GM19035 (cell line): ENCODE data around the gene GLT1D1.

Source experiments
- ATAC-seq: cut with Tn5 transposase; IDR thresholded peaks from one replicate; pipeline ENCODE4 v1.9.1; 2021; ENCODE audit not compliant: unreplicated experiment

The GLT1D1 gene

DNA sequence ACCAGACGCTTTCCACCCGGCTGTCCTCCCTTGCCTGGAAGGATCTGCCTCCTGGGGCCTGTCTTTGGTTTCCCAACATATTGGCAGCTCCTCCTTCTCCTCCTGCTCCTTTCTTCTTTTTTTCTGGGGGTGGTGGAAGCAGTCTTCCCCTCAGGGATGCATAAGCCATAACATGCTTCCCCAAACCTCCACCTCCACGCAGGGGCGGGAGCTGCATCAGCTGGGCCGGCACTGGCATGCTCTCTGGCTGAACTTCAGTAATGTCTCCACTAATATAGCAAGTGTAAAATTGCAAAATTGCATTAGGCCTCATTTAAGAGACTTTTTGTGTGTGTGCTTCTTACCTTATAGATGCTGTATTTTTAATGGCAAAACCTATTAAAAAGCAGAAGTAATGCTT lies 58.6 kb downstream of the GLT1D1 start:
- no peak for ATAC-seq

DNA sequence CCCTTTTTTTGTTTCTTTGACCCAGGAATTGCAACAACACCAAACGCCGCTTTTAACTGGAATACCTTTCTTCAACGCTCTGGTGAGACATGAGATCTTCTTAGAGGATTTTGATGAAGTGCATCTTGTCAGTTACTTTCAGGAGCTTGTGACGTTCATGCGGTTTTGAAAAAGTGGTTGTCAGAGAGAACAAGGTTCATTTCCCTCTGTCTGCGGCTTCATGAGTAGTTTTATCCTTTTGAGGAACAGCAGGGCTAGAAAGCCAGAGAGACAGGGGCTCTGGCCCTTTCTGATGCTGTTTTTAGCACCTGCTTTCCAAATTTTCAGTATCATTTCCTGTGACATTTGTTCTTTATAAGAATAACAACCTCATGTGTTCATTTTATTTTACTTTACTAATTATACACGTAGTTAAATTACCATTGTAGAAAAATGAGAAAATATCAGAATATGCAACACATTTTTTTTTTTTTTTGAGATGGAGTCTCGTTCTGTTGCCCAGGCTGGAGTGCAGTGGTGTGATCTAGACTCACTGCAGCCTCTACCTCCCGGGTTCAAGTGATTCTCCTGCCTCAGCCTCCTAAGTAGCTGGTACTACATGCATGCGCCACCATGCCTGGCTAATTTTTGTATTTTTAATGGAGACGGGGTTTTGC lies 61.8 kb downstream of the GLT1D1 start:
- ATAC-seq: no peak

GRCh38 chr12:128916425-128916824 lies 63.1 kb downstream of the GLT1D1 start:
- no peak for ATAC-seq

DNA sequence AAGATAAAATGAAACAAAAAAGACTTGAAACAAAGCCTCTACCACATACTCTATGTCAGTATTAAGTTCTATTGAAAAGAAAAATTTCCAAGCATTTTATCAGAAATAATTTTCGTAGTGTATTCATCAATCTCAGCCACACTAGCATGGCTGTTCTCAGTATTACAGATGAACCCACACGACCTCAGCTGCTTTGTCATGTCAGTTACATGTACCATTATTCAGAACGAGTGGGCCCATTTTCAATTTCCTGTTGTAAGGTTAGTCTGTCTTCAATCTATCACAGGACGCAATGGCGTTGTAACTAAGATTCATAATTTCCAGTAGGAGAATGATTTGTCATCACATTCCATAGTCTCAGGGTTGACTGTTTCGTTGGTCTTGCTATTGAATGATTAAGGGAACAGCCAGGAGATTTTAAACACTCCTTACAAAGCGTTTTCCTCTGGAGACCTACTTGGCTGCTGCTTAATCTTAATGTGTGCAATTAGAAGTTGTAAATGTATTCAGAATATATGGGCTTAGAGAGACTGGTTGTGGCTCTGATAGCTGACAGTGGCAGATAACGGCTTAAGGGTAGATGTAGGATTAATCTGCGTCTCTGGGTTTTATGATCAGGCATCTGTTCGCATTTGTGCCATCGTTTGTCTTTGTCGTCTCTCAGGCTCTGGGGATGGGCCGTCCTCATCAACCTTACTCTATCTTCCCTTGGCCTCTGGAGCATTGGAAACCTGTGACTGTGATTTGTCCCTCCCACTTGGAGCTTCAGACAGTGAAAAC lies 65.4 kb downstream of the GLT1D1 start:
- no peak for ATAC-seq

DNA sequence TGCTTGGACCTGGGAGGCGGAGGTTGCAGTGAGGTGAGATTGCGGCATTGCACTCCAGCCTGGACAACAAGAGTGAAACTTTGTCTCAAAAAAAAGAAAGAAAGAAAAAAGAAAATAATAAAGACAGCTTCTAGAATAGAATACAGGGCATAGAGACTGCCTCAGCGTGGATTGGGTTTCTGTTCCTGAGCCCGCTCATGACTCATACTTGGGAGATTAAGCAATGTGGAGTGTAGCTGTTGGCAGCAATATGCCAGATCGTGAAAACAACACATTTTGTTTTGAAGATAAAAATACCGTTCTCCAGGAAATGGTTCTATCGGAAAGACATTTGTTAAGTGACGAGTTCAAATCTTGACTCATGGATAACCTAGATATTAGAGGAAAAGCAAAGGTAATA lies 67.2 kb downstream of the GLT1D1 start:
- ATAC-seq: no peak

- ATAC-seq: no peak
Measured at GRCh38 chr12:128928361-128928760, 75.1 kb downstream of the GLT1D1 start.

DNA sequence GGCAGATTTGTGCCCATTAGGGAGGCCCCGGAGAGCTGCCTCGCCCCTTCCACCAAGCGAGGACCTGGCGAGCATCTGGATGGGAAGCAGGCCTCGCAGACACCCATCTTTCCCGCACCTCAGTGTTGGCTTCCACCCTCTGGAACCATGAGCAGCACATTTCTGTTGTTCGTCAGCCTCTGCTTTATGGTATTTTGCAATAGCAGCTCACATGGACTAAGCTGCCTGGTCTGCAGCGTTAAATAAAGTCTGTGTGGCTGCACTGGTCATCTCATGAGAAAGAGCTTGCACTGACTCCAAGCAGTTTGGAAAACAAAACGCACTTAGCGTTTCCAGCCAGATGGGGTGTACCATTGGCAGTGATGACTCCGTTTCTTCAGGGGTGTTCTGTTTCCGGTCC lies 75.8 kb downstream of the GLT1D1 start:
- ATAC-seq: no peak

DNA sequence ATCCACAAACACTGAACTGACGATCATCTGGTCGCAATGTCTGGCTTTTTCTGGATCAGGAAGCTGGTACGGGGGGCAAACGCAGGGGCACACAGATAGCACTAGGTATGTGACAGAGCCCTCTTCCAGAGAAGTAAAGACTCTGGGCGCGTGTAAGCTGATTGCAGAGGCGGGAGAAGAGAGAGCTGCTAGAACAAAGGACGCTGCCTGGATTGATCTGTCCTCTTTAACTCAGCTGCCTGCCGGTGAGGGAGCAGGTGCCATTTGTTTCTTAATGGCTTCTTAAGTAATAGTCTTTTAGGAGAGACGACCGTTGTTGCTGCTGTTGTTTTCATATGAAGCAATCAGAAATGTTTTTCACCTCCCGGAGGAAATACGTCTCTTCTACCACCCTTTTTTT lies 77.3 kb downstream of the GLT1D1 start:
- no peak for ATAC-seq

DNA sequence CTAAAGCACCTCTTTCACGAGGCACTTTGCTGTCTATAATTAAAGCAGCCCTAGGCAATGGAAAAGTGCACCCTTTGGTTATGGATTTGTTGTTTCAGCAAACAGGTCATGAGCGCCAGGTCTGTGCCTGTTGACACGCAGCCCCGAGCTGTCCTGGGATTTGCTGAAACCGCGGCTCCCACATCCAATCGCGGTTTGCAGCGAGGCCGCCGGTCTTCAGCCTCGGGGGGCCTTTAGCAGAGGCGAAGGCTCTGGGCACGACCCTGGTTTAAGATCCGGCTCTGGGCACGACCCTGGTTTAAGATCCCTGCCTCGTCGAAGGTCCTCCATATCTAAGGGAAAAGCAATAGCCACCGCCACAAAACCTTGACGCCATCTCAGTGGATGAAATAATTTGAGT lies 79.2 kb downstream of the GLT1D1 start:
- no peak for ATAC-seq

GRCh38 chr12:128933039-128933438 lies 79.8 kb downstream of the GLT1D1 start:
- ATAC-seq: no peak

DNA sequence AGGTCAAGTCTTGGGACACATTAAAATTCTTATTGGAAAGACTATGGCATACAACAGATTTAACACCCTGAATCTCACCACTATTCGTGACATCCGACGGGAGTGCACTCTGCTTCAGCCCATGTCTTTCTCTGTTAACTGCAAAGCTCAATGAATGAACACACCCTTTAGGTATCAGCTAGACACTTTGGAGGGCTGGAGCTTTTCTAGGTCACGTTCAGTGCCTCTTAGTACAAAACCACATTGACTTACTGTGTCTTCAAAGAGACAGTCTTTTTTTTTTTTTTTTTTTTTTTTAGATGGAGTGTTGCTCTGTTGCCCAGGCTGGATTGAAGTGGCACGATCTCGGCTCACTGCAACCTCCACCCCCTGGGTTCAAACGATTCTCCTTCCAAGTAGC lies 80.6 kb downstream of the GLT1D1 start:
- no peak for ATAC-seq

DNA sequence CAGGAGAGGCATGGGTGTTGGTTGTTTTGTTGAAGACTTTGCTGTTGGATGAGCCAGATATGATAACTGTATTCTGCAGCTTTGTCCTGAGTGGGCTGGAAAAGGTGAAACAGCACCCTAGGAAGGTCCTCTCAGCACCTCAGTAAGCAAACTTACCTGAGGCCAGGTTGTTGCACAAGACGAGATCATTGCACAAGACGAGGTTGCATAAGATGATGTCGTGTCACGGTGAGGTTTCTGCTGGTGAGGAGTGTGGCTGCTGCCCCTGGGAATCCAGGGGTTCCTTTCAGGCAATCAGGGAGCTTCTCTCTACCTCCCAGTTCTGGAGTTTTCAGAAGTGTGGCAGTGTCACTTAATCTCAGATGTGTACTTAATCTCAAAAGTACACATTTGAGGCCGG lies 85.6 kb downstream of the GLT1D1 start:
- ATAC-seq: no peak

DNA sequence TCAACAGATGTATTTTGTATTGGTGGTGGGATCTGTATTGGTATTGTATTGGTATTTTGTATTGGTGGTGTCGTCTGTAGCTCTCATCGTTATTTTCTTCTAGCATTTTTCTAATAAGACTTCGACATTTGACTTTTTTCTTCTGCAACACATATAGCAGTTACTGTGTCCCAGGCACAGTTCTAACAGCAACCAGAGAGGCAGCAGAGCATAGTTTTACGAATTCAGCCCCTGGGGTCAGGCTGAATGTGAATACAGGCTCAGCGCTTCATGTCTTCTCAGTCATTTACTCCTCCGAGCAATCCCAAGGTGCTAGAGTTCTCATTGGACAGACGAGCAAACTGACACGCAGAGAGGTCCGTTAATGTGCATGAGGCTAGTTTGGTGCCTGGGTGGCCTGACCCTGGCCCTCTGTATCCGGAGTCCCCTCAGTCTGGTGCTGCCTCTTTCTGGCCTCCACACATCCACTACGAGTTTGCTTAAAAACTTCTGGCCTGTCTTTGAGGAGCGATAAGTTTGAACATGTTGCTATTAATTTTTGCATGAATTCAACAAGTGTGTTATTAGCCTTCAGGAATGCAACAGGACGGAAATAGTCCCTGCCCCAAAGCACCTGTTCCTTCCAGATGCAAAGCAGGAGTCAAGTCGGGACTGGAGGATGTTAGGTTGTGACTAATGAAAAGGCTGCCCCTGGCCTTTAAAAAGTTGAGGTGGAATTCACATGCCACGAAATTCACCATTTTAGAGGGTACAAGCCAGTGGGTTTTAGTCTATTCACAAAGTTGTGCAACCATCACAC lies 87.0 kb downstream of the GLT1D1 start:
- ATAC-seq: no peak

DNA sequence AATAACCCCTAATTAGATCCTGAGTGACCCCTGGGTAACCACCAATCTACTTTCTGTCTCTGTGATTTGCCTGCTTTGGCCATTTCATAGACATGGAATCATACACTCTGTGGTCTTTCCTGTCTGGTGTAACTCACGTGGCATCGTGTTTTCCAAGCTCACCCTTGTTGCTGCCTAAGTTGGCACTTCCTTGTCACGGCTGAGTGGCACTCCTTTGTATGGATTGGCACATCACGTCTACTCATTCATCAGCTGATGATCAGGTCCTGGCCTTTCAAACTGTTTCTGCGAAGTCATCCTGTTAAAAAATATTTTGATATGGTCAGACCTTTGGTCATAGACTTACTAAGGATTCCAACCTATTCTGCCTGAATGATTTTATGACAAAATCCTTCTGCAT lies 87.7 kb downstream of the GLT1D1 start:
- no peak for ATAC-seq

- ATAC-seq: no peak
Measured at GRCh38 chr12:128942960-128943477, 89.7 kb downstream of the GLT1D1 start.

DNA sequence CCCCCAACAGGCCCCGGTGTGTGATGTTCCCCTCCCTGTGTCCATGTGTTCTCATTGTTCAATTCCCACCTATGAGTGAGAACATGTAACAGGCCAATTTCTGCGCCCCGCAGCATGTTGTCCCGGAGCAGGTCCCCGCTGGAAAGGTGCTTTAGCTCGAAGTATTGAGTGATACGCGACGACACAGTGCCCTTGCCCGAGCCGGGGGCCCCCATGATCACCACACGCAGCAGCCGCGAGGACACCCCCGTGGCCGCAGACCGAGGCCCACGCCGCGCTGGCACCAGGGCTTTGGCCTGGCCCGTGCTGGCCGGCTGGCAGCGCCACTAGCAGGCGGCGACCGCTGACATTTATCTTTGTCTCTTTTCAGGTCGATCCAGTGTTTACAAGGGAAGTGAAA lies 91.7 kb downstream of the GLT1D1 start:
- no peak for ATAC-seq

DNA sequence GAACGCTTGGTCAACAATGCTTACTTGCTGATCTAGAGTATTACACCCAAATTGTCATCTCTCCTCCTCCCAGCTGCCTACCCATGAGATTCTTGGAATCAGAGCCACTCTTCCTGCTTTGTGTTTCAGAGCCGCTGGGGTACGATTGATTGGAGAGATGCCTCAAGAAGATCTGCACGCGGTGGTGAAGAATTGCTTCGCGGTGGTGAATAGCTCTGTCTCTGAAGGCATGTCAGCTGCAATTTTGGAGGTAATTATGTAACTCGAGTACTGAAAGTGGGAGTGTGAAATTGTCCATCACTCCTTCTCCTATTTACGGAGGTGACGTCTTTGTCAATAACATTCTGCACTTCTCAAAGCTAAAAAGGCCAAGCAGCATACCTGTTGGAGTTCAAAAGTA lies 93.9 kb downstream of the GLT1D1 start:
- ATAC-seq: no peak

DNA sequence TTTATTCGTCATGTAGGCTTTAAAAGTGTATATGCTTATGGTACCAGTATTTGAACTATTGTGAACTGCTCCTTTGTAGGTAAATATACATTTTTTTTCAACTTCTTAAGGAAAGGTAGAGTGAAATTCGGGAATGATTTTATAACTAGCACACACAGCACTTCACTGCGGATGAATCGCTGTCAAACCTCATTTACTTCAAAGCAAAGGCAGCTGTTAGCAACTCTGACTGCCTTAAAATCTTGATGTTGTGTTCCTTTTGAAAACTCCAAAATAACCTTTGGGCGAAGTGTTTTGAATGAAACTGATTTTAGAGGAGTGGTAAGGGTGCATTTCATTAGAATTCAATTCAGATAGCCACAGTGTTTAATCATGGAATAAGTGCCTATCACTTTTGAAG lies 95.8 kb downstream of the GLT1D1 start:
- no peak for ATAC-seq

DNA sequence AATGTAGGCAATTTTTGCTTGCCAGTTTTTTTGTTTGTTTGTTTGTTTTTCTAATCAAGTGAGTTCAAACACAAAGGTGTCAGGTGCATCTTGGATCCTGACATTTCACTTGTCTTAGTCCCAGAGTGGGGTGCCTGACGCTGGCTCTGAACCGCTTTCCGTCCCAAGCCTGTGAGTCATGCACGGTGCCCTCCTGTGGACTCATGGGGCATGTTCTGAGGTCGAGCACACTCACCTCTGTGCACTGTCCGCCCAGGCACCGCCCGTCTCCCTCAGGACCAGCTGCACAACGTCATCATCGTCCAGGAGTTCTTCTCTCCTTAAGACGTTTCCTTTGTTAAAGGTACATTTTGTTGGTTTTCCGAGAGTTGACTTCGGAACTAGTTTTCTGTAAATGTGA lies 98.2 kb downstream of the GLT1D1 start:
- ATAC-seq: no peak

DNA sequence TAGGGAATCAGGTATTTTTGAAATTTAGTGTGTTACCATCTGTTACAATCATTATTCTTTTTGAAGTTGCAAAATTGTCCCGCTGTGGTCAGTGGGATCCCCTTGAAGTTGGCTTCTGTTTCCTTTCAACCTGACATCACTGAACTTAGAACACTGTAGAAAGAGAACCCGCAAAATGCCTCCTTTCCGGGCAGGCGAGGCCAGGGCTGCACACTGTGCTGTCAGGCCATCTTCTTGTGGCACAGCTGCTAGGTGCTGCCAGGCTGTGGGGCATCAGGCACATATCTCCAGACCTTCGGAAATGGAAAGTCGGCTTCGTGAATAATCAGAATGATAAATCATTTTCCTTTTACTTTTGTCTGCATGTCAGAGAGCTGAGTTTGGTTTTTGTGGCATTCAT lies 103.5 kb downstream of the GLT1D1 start:
- ATAC-seq: no peak

GRCh38 chr12:128959901-128960300 lies 106.6 kb downstream of the GLT1D1 start:
- ATAC-seq: no peak
